H9 (cell line): ENCODE data around the gene ODF4. TPM values are rescaled to one million over a fixed set of nuclear protein-coding genes. Genes with fewer than 3 reads are reported as not detected.

Experiments
- DNase-seq: peaks from one replicate; pipeline ENCODE4 v3.0.0-alpha.2; 2017
- H2AFZ ChIP-seq: one replicate; pipeline ENCODE4 v1.6.1; 2013; ENCODE audit warnings: mild to moderate bottlenecking, low read length, control low read depth, moderate library complexity
- H2AK5ac ChIP-seq: 2 replicates; pipeline ENCODE4 v1.6.1; 2013; ENCODE audit warnings: low read length, control low read depth, mixed read lengths; ENCODE audit not compliant: insufficient read length
- H2BK120ac ChIP-seq: one replicate; pipeline ENCODE4 v1.6.1; 2013; ENCODE audit warnings: low read depth, mild to moderate bottlenecking, low read length, control low read depth, inconsistent platforms; ENCODE audit not compliant: poor library complexity, severe bottlenecking
- H2BK12ac ChIP-seq: 2 replicates; pipeline ENCODE4 v1.6.1; 2013; ENCODE audit warnings: low read length, control low read depth, mixed read lengths, low read depth; ENCODE audit not compliant: insufficient read length
- H2BK15ac ChIP-seq: 2 replicates; pipeline ENCODE4 v1.6.1; 2013; ENCODE audit warnings: low read depth, low read length, control low read depth
- H2BK20ac ChIP-seq: one replicate; pipeline ENCODE4 v1.6.1; 2013; ENCODE audit warnings: low read depth, mild to moderate bottlenecking, low read length, control low read depth, inconsistent platforms; ENCODE audit not compliant: poor library complexity, severe bottlenecking
- H2BK5ac ChIP-seq: 2 replicates; pipeline ENCODE4 v1.6.1; 2013; ENCODE audit warnings: low read length, control low read depth, mixed read lengths; ENCODE audit not compliant: insufficient read length
- H3K14ac ChIP-seq: 2 replicates; pipeline ENCODE4 v1.6.1; 2013; ENCODE audit warnings: low read length, control low read depth; ENCODE audit not compliant: insufficient read depth
- H3K18ac ChIP-seq: 2 replicates; pipeline ENCODE4 v1.6.1; 2013; ENCODE audit warnings: low read depth, mild to moderate bottlenecking, mixed read lengths, low read length, control low read depth; ENCODE audit not compliant: insufficient read length
- H3K23ac ChIP-seq: 2 replicates; pipeline ENCODE4 v1.6.1; 2013; ENCODE audit warnings: low read length, control low read depth, mixed read lengths, low read depth; ENCODE audit not compliant: insufficient read length
- H3K23me2 ChIP-seq: 2 replicates; pipeline ENCODE4 v1.6.1; 2013; ENCODE audit warnings: low read depth, mild to moderate bottlenecking, mixed read lengths, low read length, control low read depth; ENCODE audit not compliant: insufficient read length, poor library complexity, severe bottlenecking
- H3K27ac ChIP-seq: 2 replicates; pipeline ENCODE4 v1.5.1; 2013; ENCODE audit warnings: low read length, control low read depth, mixed read lengths, low read depth; ENCODE audit not compliant: insufficient read length
- H3K27me3 ChIP-seq: 2 replicates; pipeline ENCODE4 v1.6.1; 2013; ENCODE audit warnings: low read length, control low read depth, inconsistent platforms; ENCODE audit not compliant: insufficient read depth
- H3K4ac ChIP-seq: 2 replicates; pipeline ENCODE4 v1.6.1; 2013; ENCODE audit warnings: low read depth, mild to moderate bottlenecking, control low read depth, inconsistent platforms, low read length, moderate library complexity
- H3K4me1 ChIP-seq: 2 replicates; pipeline ENCODE4 v1.6.1; 2013; ENCODE audit warnings: low read length, control low read depth, inconsistent platforms; ENCODE audit not compliant: insufficient read depth
- H3K4me2 ChIP-seq: 2 replicates; pipeline ENCODE4 v1.6.1; 2013; ENCODE audit warnings: low read length, control low read depth, mixed read lengths; ENCODE audit not compliant: insufficient read length, insufficient read depth
- H3K56ac ChIP-seq: 2 replicates; pipeline ENCODE4 v1.6.1; 2013; ENCODE audit warnings: low read depth, mild to moderate bottlenecking, mixed read lengths, low read length, control low read depth; ENCODE audit not compliant: insufficient read length
- H3K79me1 ChIP-seq: 2 replicates; pipeline ENCODE4 v1.6.1; 2013; ENCODE audit warnings: low read depth, mild to moderate bottlenecking, moderate library complexity, low read length, control low read depth, inconsistent platforms; ENCODE audit not compliant: insufficient read depth, poor library complexity, severe bottlenecking
- H3K79me2 ChIP-seq: 2 replicates; pipeline ENCODE4 v1.6.1; 2013; ENCODE audit warnings: low read length, control low read depth, inconsistent platforms; ENCODE audit not compliant: insufficient read depth
- H3K9ac ChIP-seq: 2 replicates; pipeline ENCODE4 v1.6.1; 2013; ENCODE audit warnings: low read length, control low read depth, mixed read lengths; ENCODE audit not compliant: insufficient read length; ENCODE audit errors: extremely low read depth
- H3K9me3 ChIP-seq: one replicate; pipeline ENCODE4 v1.6.1; 2013; ENCODE audit warnings: low read depth, low read length, inconsistent platforms; ENCODE audit not compliant: control insufficient read depth
- H3T11ph ChIP-seq: one replicate; pipeline ENCODE4 v1.6.1; 2013; ENCODE audit warnings: mild to moderate bottlenecking, low read length, control low read depth, inconsistent platforms
- H4K20me1 ChIP-seq: one replicate; pipeline ENCODE4 v1.6.1; 2013; ENCODE audit not compliant: control insufficient read depth, insufficient read length, insufficient read depth
- H4K5ac ChIP-seq: 2 replicates; pipeline ENCODE4 v1.6.1; 2013; ENCODE audit warnings: low read depth, mild to moderate bottlenecking, mixed read lengths, low read length, control low read depth; ENCODE audit not compliant: insufficient read length
- H4K8ac ChIP-seq: replicated peaks from 2 replicates; pipeline ENCODE4 v1.6.1; 2013; ENCODE audit warnings: low read length, control low read depth, mixed read lengths, low read depth; ENCODE audit not compliant: insufficient read length
- H4K91ac ChIP-seq: 2 replicates; pipeline ENCODE4 v1.6.1; 2013; ENCODE audit warnings: low read depth, mild to moderate bottlenecking, moderate library complexity, mixed read lengths, low read length, control low read depth; ENCODE audit not compliant: insufficient read length
- H3K27ac Mint-ChIP-seq, 3 experiments: 2 replicates in 2 of 3; 3 replicates in 1 of 3; pipeline ENCODE4 v1.8.0; 2020 to 2021; ENCODE audit warnings: mixed read lengths in 3 of 3, mild to moderate bottlenecking in 1 of 3, moderate library complexity in 1 of 3
- H3K27me3 Mint-ChIP-seq: 2 replicates; pipeline ENCODE4 v1.8.0; 2021; ENCODE audit warnings: low read depth, mild to moderate bottlenecking, moderate library complexity, mixed read lengths
- H3K36me3 Mint-ChIP-seq, 3 experiments: 2 replicates in 2 of 3; 3 replicates in 1 of 3; pipeline ENCODE4 v1.8.0; 2020 to 2021; ENCODE audit warnings: low read depth in 3 of 3, mixed read lengths in 3 of 3; ENCODE audit not compliant: insufficient read depth in 1 of 3
- H3K4me1 Mint-ChIP-seq, 2 experiments: 2 replicates each; pipeline ENCODE4 v1.8.0; 2020; ENCODE audit warnings: mixed read lengths in 2 of 2
- H3K4me3 Mint-ChIP-seq, 2 experiments: 2 replicates in 1 of 2; 3 replicates in 1 of 2; pipeline ENCODE4 v1.8.0; 2020 to 2021; ENCODE audit warnings: mild to moderate bottlenecking in 2 of 2, mixed read lengths in 2 of 2, moderate library complexity in 1 of 2
- H3K9me3 Mint-ChIP-seq, 2 experiments: 2 replicates in 1 of 2; 3 replicates in 1 of 2; pipeline ENCODE4 v1.8.0; 2020; ENCODE audit warnings: mild to moderate bottlenecking in 2 of 2, mixed read lengths in 2 of 2, moderate library complexity in 1 of 2
- CTCF ChIP-seq: fragments of 200-600 bp; sonication (generic); conservative IDR thresholded peaks from 3 replicates; pipeline ENCODE4 v1.8.0; 2021; ENCODE audit warnings: antibody characterized with exemption, mild to moderate bottlenecking
- WGBS: extraction: QIAGEN DNeasy Blood & Tissue Kit; methylation state at CpG from one replicate; pipeline ENCODE4 v1.1.7; 2013; ENCODE audit warnings: missing lambda C conversion rate, low lambda C conversion rate, mixed read lengths; ENCODE audit not compliant: insufficient read length; ENCODE audit errors: extremely low coverage; 5-methylcytosine and 5-hydroxymethylcytosine counted together
- total RNA-seq: library from RNA; stranded (reverse); gene quantifications from 2 replicates; pipeline ENCODE4 v1.2.1, GENCODE V29; 2021

Gene ODF4
- total RNA-seq, 1 experiment from 2014 or later, result not detected

DNA sequence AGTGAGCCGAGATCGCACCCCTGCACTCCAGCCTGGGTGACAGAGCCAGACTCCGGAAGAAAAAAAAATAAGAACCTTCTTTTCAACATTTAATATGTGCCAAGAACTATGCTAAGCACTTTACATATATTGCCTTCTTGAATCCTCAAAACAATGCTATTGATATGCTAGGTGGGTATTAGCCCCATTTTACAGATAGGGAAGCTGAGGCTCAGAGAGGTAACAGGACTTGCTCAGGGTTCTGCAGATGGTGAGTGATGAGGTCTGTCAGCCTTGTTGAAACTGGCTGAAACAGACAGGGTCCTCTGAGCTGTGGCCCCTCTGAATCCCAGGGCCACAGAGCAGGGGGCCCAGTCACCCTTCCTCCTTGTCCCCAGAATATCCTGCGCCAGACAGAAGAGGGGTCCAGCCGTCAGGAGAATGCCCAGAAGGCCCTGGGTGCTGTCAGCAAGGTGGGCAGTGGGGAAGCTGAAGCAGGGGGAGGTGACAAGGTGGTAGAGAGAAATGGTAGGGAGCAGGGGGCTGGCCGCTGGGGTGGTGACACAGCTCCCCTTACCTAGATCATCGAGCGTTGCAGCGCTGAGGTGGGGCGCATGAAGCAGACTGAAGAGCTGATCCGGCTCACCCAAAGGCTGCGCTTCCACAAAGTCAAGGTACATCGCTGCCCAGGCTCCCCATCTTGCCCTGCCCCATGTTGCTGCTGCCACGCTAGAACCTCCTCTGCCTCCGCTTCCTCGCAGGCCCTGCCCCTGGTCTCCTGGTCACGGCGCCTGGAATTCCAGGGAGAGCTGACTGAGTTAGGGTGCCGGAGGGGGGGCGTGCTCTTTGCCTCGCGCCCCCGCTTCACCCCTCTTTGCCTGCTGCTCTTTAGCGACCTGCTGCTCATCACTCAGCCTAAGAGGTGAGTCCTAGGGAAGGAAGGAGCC is 21.4 kb upstream of the ODF4 start:
- Histone ChIP-seq H3K23me2 (peaks cover 17% of the 10 kb centered on the region), H3K4ac (no peak overlapping the region), H3K56ac (no peak overlapping the region), H3K9ac (no peak overlapping the region), H3K4me1 (no peaks in the 10 kb centered on the region), H2BK120ac (no peak overlapping the region), H3K4me2 (no peak overlapping the region), H2AFZ (no peak overlapping the region), H3K18ac (no peak overlapping the region), H3K14ac (no peak overlapping the region), H3K79me1 (no peaks in the 10 kb centered on the region), H4K20me1 (no peaks in the 10 kb centered on the region), H3T11ph (no peak overlapping the region), H3K27me3 (no peaks in the 10 kb centered on the region; the same call in 1 of the 2 replicates), H4K5ac (no peak overlapping the region), H2AK5ac (no peak overlapping the region), H3K79me2 (no peaks in the 10 kb centered on the region), H2BK5ac (no peak overlapping the region), H3K9me3 (no peaks in the 10 kb centered on the region), H3K23ac (no peak overlapping the region), H2BK12ac (no peak overlapping the region), H4K8ac (no peak overlapping the region), H4K91ac (no peak overlapping the region), H2BK15ac (no peak overlapping the region), H3K27ac (no peak overlapping the region), H2BK20ac (no peak overlapping the region)
- Mint-ChIP-seq H3K9me3 (peaks cover 0 to 2% of the 10 kb centered on the region in 2 experiments; a peak in 2 of 5 replicates), H3K27me3 (peaks cover 53% of the 10 kb centered on the region), H3K36me3 (no peaks in the 10 kb centered on the region; a peak in 1 of 7 replicates), H3K4me1 (peaks cover 22 to 31% of the 10 kb centered on the region in 2 experiments), H3K27ac (peak overlapping the region in 1 of 3 experiments; percentile 83; a peak in 1 of 7 replicates), H3K4me3 (no peak overlapping the region)
- no peak for TF ChIP-seq CTCF
- WGBS, result no CpG with 5 or more reads among the region's 24 CpGs
- no peak for DNase-seq
